GDM1 (cell line): Measurements from ENCODE around the gene TMEM80.
"Not testable (repeated sequence)": the region's sequence is repeated elsewhere in the genome, so short reads cannot be mapped to it uniquely, and the experiment has no call there.

Experiments used
- DNase-seq: peaks from one replicate; lab custom pipeline; 2025; lab: John Stamatoyannopoulos, UW

Gene TMEM80

DNA sequence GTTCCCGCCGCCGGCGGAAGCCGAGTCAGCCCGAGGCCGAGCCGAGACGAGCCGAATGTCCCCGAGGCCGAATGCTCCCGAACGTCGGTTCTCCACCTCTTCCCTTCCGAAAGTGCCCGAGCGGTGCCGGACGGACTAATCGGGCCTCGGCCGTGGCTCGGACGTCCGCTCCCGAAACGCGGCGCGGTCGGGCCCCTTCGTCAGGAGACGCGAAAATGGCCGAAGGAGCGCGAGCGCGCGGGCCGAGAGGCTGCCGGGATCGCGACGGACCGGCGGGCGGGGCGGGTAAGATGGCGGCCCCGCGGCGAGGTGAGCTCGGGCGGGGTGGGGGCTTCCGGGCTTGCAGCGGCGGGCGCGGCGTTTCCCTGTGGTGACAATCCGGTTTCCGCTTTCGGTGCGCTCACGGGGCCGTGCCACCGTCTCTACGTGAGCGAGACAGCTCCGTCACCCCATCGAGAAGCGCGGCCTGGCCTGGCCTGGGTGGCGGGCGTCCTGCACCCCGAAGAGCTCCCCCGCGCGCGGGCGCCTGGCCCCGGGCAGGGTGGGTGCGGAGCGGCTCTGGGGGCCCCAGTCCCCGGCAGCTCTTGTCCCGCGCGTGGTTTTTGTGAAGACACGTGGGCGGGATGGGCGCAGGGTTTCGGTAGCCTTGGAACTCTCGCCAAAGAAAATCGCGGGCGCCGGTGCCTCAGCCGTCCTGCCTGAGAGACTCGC, at the start of gene TMEM80:
Gene TMEM80 (plus strand): TSS at position 279 of the 711 bp plus-strand sequence. CDS start 12 bp downstream, at position 291.
- DNase-seq = peak; percentile 98

DNA sequence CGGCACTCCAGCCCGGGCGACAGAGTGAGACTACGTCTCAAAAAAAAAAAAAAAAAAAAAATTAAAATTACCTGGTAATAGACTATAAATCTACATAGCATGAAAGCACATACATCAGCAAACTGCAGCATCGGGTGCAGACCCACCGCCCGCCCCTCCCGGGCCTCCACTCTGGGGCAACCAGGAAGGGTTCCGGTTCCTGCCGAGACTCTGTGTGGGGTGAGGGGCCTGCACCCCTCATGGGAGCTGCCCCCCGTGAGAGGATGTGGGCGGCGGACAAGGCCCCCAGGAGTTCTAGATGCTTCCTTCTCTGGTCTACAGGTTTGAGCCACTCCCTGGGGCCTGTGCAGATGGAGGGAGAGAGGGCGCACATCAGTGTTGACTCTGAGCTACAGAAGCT, 49.4 kb upstream of the TMEM80 start:
- DNase-seq = no peak

DNA sequence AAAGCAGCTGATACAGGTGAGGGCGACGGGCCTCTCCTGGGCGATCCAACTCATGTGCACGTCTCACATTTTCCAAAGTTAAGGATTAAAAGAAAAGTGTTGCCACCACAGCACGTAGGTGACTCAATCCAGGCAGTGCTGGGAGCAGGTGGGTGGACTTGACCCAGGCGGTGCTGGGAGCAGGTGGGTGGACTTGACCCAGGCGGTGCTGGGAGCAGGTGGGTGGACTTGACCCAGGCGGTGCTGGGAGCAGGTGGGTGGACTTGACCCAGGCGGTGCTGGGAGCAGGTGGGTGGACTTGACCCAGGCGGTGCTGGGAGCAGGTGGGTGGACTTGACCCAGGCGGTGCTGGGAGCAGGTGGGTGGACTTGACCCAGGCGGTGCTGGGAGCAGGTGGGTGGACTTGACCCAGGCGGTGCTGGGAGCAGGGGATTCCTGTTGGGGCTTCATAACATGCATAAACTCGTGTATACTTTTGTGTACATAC, 47.9 kb upstream of the TMEM80 start:
- not testable (repeated sequence) for DNase-seq

DNA sequence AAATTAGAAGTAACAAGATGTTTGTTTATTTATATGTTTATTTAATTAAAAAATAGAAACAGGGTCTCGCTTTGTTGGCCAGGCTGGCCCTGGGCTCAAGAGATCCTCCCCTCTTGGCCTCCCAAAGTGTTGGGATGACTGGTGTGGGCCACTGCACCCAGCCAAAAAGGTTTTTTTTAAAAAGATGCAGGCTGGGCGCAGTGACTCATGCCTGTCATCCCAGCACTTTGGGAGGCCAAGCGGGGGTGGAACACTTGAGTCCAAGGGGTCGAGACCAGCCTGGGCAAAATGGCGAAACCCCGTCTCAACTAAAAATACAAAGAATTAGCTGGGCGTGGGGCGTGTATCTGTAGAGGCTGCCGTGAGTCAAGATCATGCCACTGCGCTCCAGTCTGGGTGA, 45.1 kb upstream of the TMEM80 start:
- no peak for DNase-seq

DNA sequence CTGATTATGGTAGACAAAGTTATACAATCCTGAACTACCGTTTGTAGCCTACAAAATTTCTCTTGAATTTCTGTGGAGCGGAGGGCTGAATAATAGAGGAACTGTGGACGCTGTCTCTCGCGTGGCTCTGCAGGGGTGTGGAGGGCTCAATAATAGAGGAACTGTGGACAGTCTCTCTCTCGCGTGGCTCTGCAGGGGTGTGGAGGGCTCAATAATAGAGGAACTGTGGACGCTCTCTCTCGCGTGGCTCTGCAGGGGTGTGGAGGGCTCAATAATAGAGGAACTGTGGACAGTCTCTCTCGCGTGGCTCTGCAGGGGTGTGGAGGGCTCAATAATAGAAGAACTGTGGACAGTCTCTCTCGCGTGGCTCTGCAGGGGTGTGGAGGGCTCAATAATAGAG, 42.5 kb upstream of the TMEM80 start:
- DNase-seq = not testable (repeated sequence)

DNA sequence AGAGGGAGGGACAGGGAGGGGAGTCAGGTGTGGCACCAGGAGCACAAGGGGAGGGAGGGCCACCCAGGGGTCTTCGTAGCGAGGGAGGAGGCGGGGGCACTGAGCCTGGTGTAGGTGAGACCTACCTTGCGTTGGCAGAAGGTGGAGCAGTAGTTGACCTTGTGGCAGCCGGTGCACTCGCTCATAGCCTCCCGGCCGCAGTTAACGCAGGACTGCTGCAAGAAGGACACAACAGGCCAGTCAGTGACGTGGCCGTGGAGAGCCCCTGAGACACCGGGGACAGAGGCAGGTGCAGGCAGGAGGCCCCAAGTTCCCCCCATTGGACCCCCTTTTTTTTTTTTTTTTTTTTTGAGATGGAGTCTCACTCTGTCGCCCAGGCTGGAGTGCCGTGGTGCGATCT, 41.8 kb upstream of the TMEM80 start:
- no peak for DNase-seq

DNA sequence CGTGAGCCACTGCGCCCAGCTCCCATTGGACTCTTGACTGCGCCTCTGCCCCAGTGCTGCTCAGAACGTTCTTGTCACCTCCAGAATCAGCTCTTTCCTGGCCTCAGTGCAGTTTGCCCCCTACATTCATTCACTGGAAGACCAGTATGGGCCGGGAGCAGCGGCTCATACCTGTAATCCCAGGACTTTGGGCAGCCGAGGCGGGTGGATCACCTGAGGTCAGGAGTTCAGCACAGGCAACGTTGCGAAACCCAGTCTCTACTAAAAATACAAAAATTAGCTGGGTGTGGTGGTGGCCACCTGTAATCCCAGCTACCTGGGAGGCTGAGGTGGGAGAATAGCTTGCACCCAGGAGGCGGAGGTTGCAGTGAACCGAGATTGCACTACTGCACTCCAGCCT, 41.2 kb upstream of the TMEM80 start:
- DNase-seq = not testable (repeated sequence)

DNA sequence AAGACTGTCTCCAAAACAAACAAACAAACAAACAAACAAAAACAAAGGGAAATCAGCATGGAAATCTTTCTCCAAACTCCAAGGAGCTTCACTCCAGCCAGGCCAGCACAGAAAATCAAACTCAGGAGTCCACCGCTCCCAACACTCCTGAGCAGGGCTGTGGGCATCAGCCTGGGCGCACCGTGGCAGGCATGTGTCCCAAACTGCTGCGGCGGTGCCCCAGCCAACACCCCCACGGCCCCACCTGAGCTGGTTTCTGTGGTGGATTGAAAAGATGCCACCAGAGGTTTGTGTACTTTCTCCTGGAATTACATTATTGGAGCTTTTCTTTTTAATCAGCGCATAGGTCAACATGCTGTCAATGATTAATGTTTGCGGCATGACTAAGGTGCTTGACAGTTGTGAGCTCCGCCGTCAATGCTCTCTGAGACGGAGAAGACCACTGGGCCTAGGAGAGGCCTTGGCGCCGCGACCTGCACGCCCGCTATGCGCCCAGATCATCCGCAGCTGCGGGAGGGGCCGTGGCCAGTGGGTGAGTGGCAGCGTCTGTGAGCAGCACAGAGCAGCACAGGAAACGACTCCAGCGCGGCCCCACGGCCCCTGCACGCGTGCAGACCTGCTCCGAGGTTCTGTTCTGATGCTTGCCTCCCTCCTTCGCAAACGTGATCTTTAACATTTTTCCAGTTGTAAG, 40.4 kb upstream of the TMEM80 start:
- DNase-seq = no peak

DNA sequence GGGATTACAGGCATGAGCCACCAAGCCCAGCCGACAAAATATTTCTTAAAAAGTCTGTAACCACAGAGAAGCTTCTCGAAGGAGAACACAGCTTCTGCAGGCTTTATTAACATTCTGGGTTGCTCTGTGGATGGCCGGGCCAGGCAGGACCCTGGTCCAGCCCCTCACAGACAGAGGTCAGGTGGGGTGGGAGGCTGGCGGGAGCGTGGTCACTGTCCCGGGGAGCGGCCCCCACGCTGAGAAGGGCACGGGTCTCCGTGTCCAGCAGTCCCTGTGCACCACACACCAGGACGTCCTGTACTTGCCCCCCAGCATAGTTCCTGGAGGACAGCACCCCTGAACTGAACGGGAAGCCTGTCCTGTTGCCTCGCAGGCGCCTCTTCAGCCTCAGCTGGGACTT, 39.2 kb upstream of the TMEM80 start:
- no peak for DNase-seq

DNA sequence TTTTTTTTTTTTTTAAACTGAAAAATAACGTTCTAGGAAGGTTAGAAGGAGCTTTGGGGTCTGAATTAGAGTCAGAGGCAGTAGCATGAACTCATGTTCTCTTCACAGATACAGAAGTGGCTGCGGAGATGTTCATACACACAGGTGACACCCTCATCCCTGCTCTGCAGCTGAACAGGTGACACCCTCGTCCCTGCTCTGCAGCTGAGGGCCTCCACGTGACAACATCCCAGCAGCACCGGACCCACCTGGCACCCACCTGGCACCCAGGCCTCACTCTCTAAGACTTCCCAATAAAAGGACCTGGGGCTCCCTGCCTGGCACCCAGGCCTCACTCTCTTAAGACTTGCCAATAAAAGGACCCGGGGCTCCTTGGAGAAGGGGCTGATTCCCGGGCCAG, 38.8 kb upstream of the TMEM80 start:
- DNase-seq = no peak

DNA sequence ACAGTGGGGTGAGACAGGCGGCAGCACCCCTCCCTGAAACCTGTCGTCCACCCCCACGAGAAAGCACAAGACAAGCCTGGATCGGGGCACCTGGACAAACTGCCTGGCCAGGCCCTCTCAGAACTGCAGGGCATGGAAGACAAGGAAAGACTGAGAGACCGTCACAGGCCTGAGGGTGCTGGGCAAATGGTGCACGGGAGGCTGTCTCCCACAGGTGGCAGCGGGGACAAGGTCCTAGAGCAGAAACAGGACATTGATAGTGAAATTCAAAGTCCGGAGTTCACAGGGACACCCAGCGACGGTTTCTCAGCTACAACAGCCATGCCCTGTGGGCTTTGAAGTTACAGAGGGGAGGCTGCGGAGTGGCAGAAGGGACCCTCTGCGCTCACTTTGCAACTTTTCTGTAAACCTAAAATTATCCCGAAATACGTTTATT, 37.9 kb upstream of the TMEM80 start:
- DNase-seq = no peak

DNA sequence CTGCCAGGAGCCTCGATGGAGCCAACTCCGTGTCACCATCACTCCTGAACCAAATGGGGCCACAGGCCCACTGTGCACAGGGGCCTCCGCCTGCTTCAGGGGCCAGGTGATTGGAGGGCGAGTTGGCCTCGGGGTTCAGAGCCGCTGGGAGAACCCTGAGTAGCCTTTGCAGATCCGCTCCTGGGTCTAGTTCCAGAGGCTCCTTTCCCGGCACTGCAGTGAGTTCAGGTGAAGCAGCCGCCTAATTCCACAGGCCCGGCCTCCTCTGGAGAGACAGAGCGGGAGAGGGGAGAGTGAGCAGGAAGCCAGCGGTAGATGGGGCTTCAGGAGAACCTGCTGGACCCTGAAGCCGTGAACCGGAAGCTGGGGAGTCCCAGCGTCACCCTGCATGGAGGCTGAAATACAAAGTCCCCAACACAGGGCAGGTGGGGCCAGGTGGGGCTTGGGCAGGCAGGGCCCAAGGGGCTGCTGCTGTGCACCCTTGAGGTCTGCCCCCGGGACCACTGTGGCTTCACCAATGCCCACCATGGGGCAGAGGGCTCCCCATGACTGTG, 36.0 kb upstream of the TMEM80 start:
- DNase-seq = no peak

DNA sequence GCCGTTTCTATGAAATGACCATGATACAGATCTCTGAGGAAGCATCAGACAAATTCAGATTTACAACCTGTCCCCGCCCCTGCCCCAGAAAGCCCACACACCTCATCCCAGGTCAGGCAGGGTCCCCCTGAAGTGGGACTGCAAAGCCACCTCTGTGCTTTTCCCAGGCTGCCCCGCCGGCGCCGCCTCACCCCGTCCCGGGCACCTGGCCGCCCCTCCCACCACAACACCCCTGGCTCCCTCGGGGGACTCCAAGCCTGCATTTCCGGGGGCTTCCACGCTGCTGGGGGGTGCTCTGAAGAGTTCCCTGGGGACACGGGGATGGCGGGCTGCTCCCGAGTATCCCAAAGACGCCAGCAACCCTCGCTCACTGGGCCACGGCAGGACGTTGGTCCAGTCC, 35.3 kb upstream of the TMEM80 start:
- DNase-seq = no peak

DNA sequence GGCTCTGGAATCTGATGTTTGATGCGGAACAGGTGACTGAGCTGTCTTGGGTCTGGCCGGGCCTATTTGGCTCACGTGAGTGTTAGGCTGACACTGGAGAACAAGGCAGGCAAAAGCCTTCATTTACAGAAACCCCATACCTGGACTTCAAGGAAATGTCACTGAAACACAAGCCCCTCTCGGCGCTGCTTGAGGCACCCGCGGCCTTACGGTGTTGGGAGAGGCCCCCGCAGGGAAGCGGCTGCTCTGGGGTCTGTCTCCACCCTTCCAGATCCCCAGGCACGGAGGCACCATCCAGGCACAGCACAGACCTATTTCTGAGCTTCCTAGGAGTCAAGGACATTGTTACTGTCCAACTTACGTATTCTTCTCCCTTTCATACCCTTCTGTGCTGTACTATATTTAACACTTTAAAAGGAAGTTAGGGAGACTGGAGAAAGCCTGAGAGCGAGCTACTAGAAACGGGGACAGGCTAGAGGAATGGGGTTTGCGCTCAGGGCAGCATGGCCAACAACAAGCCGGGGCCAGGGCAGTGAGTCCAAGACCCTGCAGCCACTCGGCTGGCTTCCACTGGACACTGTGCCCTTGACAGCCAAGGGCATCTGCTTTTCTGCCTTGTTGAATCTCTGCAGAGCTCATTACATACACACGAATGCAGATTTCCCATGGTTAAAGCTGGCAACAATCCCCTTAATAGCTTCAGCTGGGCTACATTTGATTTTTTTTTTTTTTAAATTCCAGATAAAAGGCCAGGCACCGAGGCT, 34.8 kb upstream of the TMEM80 start:
- DNase-seq = no peak

DNA sequence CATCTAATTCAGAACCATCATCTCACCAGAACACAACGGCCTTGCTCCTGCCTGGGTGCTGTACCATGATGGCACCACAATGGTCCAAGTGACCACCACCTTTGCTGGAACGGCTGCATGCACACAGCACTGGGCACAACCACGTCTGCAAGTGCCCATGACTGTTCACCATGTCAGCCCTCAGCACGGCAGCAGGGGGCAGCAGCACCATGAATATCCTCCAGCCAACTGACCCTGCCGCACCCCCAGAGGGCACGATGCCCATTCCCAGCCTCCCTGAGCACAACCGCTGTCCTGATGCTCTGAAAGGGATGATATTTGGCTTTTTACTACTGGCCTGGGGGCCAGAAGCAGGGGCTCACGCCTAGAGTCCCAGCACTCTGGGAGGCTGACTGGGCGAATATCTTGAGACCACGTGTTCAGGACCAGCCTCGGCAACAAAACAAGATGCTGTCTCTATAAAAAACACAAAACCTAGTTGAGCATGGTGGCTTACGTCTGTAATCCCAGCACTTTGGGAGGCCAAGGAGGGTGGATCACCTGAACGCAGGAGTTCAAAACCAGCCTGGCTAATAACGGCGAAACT, 32.8 kb upstream of the TMEM80 start:
- no peak for DNase-seq

DNA sequence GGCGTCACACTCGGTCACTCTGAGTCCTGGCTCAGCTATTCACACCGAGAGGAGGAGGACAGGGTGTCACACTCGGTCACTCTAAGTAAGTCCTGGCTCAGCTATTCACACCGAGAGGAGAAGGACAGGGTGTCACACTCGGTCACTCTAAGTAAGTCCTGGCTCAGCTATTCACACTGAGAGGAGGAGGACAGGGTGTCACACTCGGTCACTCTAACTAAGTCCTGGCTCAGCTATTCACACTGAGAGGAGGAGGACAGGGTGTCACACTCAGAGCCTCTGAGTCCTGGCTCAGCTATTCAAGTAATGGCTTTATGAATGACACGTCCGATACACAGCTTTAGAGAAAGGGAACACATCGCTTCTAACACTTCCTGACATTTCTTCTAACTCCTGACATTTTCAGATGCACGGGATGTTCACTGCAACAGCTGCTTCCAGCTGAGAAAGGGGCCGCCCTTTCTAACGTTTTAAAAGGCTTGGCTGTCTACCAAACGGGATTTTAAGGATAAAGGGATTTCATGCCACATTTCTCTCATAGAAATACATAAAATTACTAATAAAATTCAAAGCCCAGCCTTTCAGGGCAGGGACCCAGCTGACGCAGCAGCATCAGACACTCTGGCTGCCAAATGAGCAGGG, 30.4 kb upstream of the TMEM80 start:
- DNase-seq = no peak

DNA sequence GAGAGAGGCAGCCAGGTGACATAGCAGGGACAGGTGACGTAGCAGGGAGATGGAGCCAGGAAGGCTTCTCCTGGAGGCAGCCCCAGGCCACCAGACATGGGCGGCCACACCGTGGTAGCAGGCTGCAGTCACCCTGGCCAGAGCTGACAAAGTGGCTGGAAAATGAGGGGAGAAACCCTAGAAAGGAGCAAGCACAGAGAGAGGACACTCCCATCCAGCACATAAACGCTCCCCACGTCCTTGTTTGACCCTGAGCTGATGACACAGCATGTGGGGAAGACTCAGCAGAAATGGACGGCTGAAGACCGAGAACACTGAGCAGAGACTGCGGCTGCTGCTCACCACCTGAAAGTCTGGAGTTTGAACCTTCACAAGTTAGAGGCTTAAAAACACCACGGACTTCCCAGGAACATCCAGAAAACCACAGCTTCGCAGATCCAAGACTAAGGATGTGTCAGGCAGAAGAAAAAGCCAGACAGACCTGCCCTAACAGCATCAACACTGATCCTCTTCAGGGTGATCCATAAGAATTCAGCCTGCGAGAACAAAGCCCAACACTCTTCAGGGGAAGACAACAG, 29.8 kb upstream of the TMEM80 start:
- no peak for DNase-seq

DNA sequence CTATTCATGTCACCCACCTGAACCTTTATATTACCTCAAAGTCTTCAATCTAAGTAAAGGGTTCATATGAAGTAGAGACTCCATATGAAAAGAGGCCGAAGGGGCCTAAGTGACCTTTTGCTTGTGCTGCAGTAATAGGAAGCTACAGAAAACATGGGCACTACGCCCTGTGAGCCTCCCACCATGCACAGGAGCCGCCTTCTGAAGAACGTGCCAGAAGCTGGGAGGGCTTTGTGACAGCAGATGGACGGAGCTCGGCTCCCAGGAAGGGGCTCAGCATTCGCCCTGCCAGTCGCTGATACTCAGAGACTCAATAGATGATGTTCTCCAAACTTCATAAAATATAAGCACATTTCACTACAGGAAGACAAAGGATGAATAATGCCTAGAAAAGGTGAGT, 21.8 kb upstream of the TMEM80 start:
- DNase-seq = no peak

DNA sequence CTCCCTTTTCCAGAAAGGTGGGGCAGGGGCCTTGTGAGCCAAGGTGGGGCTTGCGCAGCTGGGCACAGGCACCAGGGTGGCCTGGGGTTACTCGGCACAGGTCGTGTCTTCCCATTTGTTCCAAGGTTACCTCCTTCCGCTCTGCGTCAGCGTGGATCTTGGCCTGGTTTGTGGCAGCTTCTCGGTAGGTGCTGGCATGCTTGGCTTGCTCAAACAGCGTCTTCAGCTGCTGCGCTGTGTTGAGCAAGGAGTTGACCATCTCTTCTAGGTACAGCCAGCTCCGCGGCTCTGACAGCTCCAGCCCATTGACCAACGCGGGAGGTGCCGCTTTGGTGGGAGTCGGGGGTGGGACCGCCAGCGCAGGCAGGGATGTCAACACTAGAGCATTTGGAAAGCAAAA, 21.2 kb upstream of the TMEM80 start:
- DNase-seq = no peak

DNA sequence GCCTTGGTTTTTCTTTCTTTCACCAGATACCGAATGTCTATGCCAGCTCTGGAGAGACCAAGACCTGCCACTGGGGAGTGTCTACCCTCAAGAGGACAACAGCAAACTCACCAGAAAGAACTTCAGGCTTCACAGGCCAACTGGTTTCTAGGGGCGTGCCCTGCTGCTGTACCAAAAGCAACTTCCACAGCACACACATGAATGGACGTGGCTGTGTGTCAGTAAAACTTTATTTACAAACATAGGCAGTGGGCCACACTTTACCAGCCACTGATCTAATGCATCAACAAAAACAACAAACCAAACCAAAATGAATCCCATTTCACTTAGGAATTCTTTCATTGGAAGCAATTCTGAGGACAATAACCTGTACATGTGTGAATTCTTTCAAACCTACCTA, 17.3 kb upstream of the TMEM80 start:
- DNase-seq = no peak
